H1 (cell line): ENCODE results near the gene ACTN3. TPM values are rescaled to one million over a fixed set of nuclear protein-coding genes. Genes with fewer than 3 reads are reported as not detected.

ENCODE experiments used
- CTCF ChIA-PET: fragments of 300-600 bp; sonication (Branson Sonifier 250); formaldehyde crosslinking; loops from one replicate; lab custom pipeline; 2021; ENCODE audit not compliant: partially characterized antibody; lab: Charles Lee
- POLR2A ChIA-PET: fragments of 300-600 bp; sonication (Branson Sonifier 250); formaldehyde crosslinking; loops from one replicate; lab custom pipeline; 2021; ENCODE audit warnings: inconsistent platforms; ENCODE audit not compliant: partially characterized antibody; lab: Charles Lee
- DNase-seq, 2 experiments: peaks; one replicate each; pipeline versions ENCODE4 v3.0.0 to v3.0.0-alpha.2; 2010 to 2022; ENCODE audit warnings: low spot score in 2 of 2, low read depth in 1 of 2, mixed read lengths in 1 of 2
- FAIRE-seq: peaks from 2 replicates; lab custom pipeline; 2011; peaks lifted over from hg19 to GRCh38; lab: Jason Lieb, UNC
- H2AFZ ChIP-seq: 2 replicates; pipeline ENCODE4 v1.8.1; 2012; ENCODE audit warnings: low read length, inconsistent platforms
- H2AK5ac ChIP-seq: 2 replicates; pipeline ENCODE4 v1.6.1; 2013; ENCODE audit warnings: low read depth, low read length
- H2BK120ac ChIP-seq: replicated peaks from 2 replicates; pipeline ENCODE3; 2013; ENCODE audit warnings: low read depth, low read length, inconsistent platforms
- H2BK12ac ChIP-seq: 2 replicates; pipeline ENCODE4 v1.6.1; 2013; ENCODE audit warnings: low read depth, low read length
- H2BK15ac ChIP-seq: 2 replicates; pipeline ENCODE4 v1.6.1; 2013; ENCODE audit warnings: low read length
- H2BK20ac ChIP-seq: 2 replicates; pipeline ENCODE4 v1.6.1; 2013; ENCODE audit warnings: low read length
- H2BK5ac ChIP-seq: 2 replicates; pipeline ENCODE4 v1.6.1; 2013; ENCODE audit warnings: low read depth, low read length
- H3K14ac ChIP-seq: 2 replicates; pipeline ENCODE4 v1.6.1; 2013; ENCODE audit warnings: inconsistent platforms; ENCODE audit not compliant: insufficient read length
- H3K18ac ChIP-seq: 2 replicates; pipeline ENCODE4 v1.6.1; 2013; ENCODE audit warnings: low read length; ENCODE audit errors: extremely low read depth
- H3K23ac ChIP-seq: 2 replicates; pipeline ENCODE4 v1.6.1; 2013; ENCODE audit warnings: inconsistent platforms; ENCODE audit not compliant: insufficient read length
- H3K23me2 ChIP-seq: 2 replicates; pipeline ENCODE4 v1.6.1; 2013; ENCODE audit warnings: low read depth, low read length
- H3K27ac ChIP-seq: 2 replicates; pipeline ENCODE4 v1.6.1; 2011; ENCODE audit warnings: low read depth, low read length, inconsistent platforms
- H3K27me3 ChIP-seq, 4 experiments: replicated peaks in 1 of 4; 1 replicate in 1 of 4; 2 replicates in 3 of 4; pipeline versions ENCODE4 v1.6.1 to v1.8.1; 2011 to 2013; ENCODE audit warnings: low read length in 3 of 4, mild to moderate bottlenecking in 3 of 4, inconsistent platforms in 2 of 4, mixed read lengths in 2 of 4, moderate library complexity in 1 of 4; ENCODE audit not compliant: control insufficient read depth in 3 of 4, insufficient read depth in 3 of 4; ENCODE audit errors: extremely low read depth in 1 of 4
- H3K36me3 ChIP-seq, 4 experiments: 2 replicates each; pipeline versions ENCODE4 v1.6.1 to v1.8.1; 2011 to 2013; ENCODE audit warnings: mild to moderate bottlenecking in 4 of 4, low read length in 3 of 4, moderate library complexity in 2 of 4, control low read depth in 1 of 4, inconsistent platforms in 1 of 4; ENCODE audit not compliant: insufficient read depth in 4 of 4, control insufficient read depth in 2 of 4
- H3K4ac ChIP-seq: replicated peaks from 2 replicates; pipeline ENCODE3; 2013; ENCODE audit warnings: low read length, low read depth, mixed read lengths, inconsistent platforms; ENCODE audit not compliant: insufficient read length
- H3K4me1 ChIP-seq, 4 experiments: replicated peaks in 1 of 4; 1 replicate in 1 of 4; 2 replicates in 3 of 4; pipeline versions ENCODE4 v1.6.1 to v1.8.1; 2011 to 2013; ENCODE audit warnings: low read length in 3 of 4, inconsistent platforms in 2 of 4, mixed read lengths in 1 of 4; ENCODE audit not compliant: insufficient read depth in 4 of 4, control insufficient read depth in 3 of 4
- H3K4me2 ChIP-seq, 2 experiments: 2 replicates each; pipeline versions ENCODE4 v1.6.1 to v1.8.1; 2011 to 2013; ENCODE audit warnings: low read depth in 2 of 2, low read length in 2 of 2, control low read depth in 1 of 2, inconsistent platforms in 1 of 2, mild to moderate bottlenecking in 1 of 2; ENCODE audit not compliant: insufficient read depth in 1 of 2
- H3K4me3 ChIP-seq, 4 experiments: fragments of 200-600, 300-600 bp in 1 of 4; sonication (generic), shearing (Covaris generic), sonication (Bioruptor Twin) in 1 of 4; 2 replicates each; pipeline versions ENCODE4 v1.5.1 to v1.8.1; 2011 to 2016; ENCODE audit warnings: low read length in 4 of 4, low read depth in 3 of 4, control low read depth in 2 of 4, inconsistent platforms in 2 of 4, mild to moderate bottlenecking in 2 of 4, mixed read lengths in 1 of 4, moderate library complexity in 1 of 4; ENCODE audit not compliant: insufficient read depth in 2 of 4; ENCODE audit errors: extremely low read depth in 1 of 4
- H3K56ac ChIP-seq: replicated peaks from 2 replicates; pipeline ENCODE3; 2013; ENCODE audit warnings: low read depth, mild to moderate bottlenecking, mixed read lengths, low read length, inconsistent platforms; ENCODE audit not compliant: insufficient read length
- H3K79me1 ChIP-seq: 2 replicates; pipeline ENCODE4 v1.6.1; 2013; ENCODE audit warnings: low read depth, low read length, control low read depth
- H3K79me2 ChIP-seq, 2 experiments: 2 replicates each; pipeline versions ENCODE4 v1.6.1 to v1.8.1; 2012 to 2013; ENCODE audit warnings: low read length in 2 of 2, mild to moderate bottlenecking in 2 of 2, inconsistent platforms in 1 of 2; ENCODE audit not compliant: insufficient read depth in 2 of 2, control insufficient read depth in 1 of 2
- H3K9ac ChIP-seq, 4 experiments: replicated peaks in 1 of 4; 1 replicate in 1 of 4; 2 replicates in 3 of 4; pipeline versions ENCODE4 v1.6.1 to v1.8.1; 2011 to 2013; ENCODE audit warnings: low read depth in 3 of 4, low read length in 3 of 4, control low read depth in 2 of 4, mild to moderate bottlenecking in 2 of 4, moderate library complexity in 2 of 4, inconsistent platforms in 1 of 4; ENCODE audit errors: extremely low read depth in 1 of 4
- H3K9me3 ChIP-seq, 2 experiments: 2 replicates each; pipeline versions ENCODE4 v1.6.1 to v1.8.1; 2012 to 2013; ENCODE audit warnings: mild to moderate bottlenecking in 2 of 2, moderate library complexity in 2 of 2, control low read depth in 1 of 2, inconsistent platforms in 1 of 2, low read depth in 1 of 2, low read length in 1 of 2, mixed read lengths in 1 of 2; ENCODE audit not compliant: insufficient read depth in 2 of 2
- H4K20me1 ChIP-seq, 2 experiments: replicated peaks in 1 of 2; 2 replicates each; pipeline versions ENCODE3 to v1.8.1; 2011 to 2013; ENCODE audit warnings: inconsistent platforms in 2 of 2, low read length in 2 of 2, mild to moderate bottlenecking in 1 of 2; ENCODE audit not compliant: insufficient read depth in 2 of 2, control insufficient read depth in 1 of 2
- H4K5ac ChIP-seq: 2 replicates; pipeline ENCODE4 v1.6.1; 2013; ENCODE audit warnings: low read length, low read depth, mixed read lengths, inconsistent platforms; ENCODE audit not compliant: insufficient read length
- H4K8ac ChIP-seq: 2 replicates; pipeline ENCODE4 v1.8.0; 2013; ENCODE audit warnings: mild to moderate bottlenecking, moderate library complexity, low read length, inconsistent platforms; ENCODE audit not compliant: insufficient read depth; ENCODE audit errors: extremely low read depth
- H4K91ac ChIP-seq: replicated peaks from 2 replicates; pipeline ENCODE3; 2013; ENCODE audit warnings: low read length, mixed read lengths, inconsistent platforms; ENCODE audit not compliant: insufficient read length
- CEBPB ChIP-seq: IDR thresholded peaks from 2 replicates; pipeline ENCODE4 v1.6.1; 2012; ENCODE audit warnings: low read depth, low read length
- MAFK ChIP-seq: IDR thresholded peaks from 2 replicates; pipeline ENCODE4 v1.6.1; 2012; ENCODE audit warnings: low read depth, mild to moderate bottlenecking, improper control_type of control experiment, low read length
- SIX5 ChIP-seq: IDR thresholded peaks from 2 replicates; pipeline ENCODE4 v1.6.1; 2011; ENCODE audit warnings: mild to moderate bottlenecking, low read depth, low read length
- WGBS, 2 experiments: shearing (Covaris generic) in 1 of 2; methylation state at CpG; one replicate each; pipeline versions ENCODE4 v1.1.6 to v1.1.7; 2013 to 2015; ENCODE audit warnings: low lambda C conversion rate in 2 of 2, mixed read lengths in 2 of 2, inconsistent platforms in 1 of 2, low coverage in 1 of 2, missing lambda C conversion rate in 1 of 2; ENCODE audit not compliant: insufficient replicate concordance in 2 of 2, insufficient coverage in 1 of 2, insufficient read length in 1 of 2; ENCODE audit errors: extremely low coverage in 1 of 2, missing lambda C conversion rate in 1 of 2; 5-methylcytosine and 5-hydroxymethylcytosine counted together
- polyA plus RNA-seq, 7 experiments: library from polyadenylated mRNA; depleted of rRNA in 3 of 7; stranded (reverse) in 5 of 7; unstranded in 2 of 7; fragments of >200 nt in 5 of 7; fragments of 200-250 nt in 2 of 7; gene quantifications; 1 replicate in 5 of 7; 2 replicates in 1 of 7; 4 replicates in 1 of 7; pipeline versions ENCODE4 v1.2.1 to v1.2.3, GENCODE V29; 2011 to 2013; ENCODE audit warnings: missing spikeins in 2 of 7, mixed read lengths in 2 of 7
- total RNA-seq: library from RNA; stranded (reverse); fragmentation: NEBNext Ultra II Directional; extraction: Animal tissue kit (Norgen Biotek cat#: 25700); gene quantifications from 2 replicates; pipeline ENCODE4 v1.2.1, GENCODE V29; 2021

Gene ACTN3
- total and polyA plus RNA-seq, 2 of the 8 experiments (the other 6 are each of a cell fraction or from before 2014, with no cell fraction given) = 30.8 to 36.7 TPM

GRCh38 chr11:66559142-66559865 lies 12.6 kb downstream of the ACTN3 start:
- Histone ChIP-seq H4K5ac (no peak overlapping the region), H3K23ac (no peak overlapping the region), H2BK12ac (no peak overlapping the region), H3K9me3 (no peaks in the 10 kb centered on the region), H3K23me2 (no peaks in the 10 kb centered on the region), H3K4me1 (peaks cover 0 to 2% (median 0%) of the 10 kb centered on the region in 4 experiments; a peak in 1 of 7 replicates), H4K8ac (no peak overlapping the region), H2BK120ac (no peak overlapping the region), H3K79me1 (no peaks in the 10 kb centered on the region), H3K36me3 (peaks cover 25 to 63% (median 52%) of the 10 kb centered on the region in 4 experiments), H3K27me3 (no peaks in the 10 kb centered on the region), H3K18ac (no peak overlapping the region), H4K20me1 (peaks cover 0 to 5% of the 10 kb centered on the region in 2 experiments), H3K4me3 (no peak overlapping the region), H3K27ac (no peak overlapping the region), H2AFZ (no peak overlapping the region), H2BK20ac (no peak overlapping the region), H3K4ac (no peak overlapping the region), H3K14ac (no peak overlapping the region), H2AK5ac (no peak overlapping the region), H3K56ac (no peak overlapping the region), H2BK15ac (no peak overlapping the region), H3K4me2 (no peak overlapping the region), H4K91ac (no peak overlapping the region), H3K9ac (no peak overlapping the region; a peak in 1 of 7 replicates), H2BK5ac (no peak overlapping the region), H3K79me2 (no peaks in the 10 kb centered on the region)
- ChIA-PET POLR2A (interaction anchor here (0.7 to 7.4 kb wide), 7 partner anchors 8 to 188 kb away, joined by 3 to 54 read pairs (median 5); partner anchors contain the start of genes ACTN3, CTSF, RBM14 and RBM4), CTCF (interaction anchor here (0.6 to 1.7 kb wide), 3 partner anchors 11 to 68 kb away, joined by 3 to 7 read pairs (median 4); no protein-coding TSS in a partner anchor)
- DNase-seq (no peak), FAIRE-seq (no peak)
- 90% methylated on average over 27 of the region's 50 CpGs; no CpG with 5 or more reads in 1 of the 2 experiments for WGBS, 2 experiments
- TF ChIP-seq MAFK (no peak), CEBPB (peak; percentile 80), SIX5 (no peak)
